Endodermal cell (in vitro differentiated cells): ENCODE data around the gene LRRC2. TPM values are rescaled to one million over a fixed set of nuclear protein-coding genes. Genes with fewer than 3 reads are reported as not detected.

Source experiments
- DNase-seq: peaks from one replicate; pipeline ENCODE4 v3.0.0-alpha.2; 2017
- H3K27ac ChIP-seq: 2 replicates; pipeline ENCODE4 v1.5.1; 2013; ENCODE audit warnings: mild to moderate bottlenecking, low read depth, low read length, moderate library complexity
- H3K27me3 ChIP-seq: 2 replicates; pipeline ENCODE4 v1.6.1; 2013; ENCODE audit warnings: mild to moderate bottlenecking, low read length, moderate library complexity; ENCODE audit not compliant: insufficient read depth, control insufficient read depth, poor library complexity, severe bottlenecking
- H3K36me3 ChIP-seq: 2 replicates; pipeline ENCODE4 v1.7.0; 2013; ENCODE audit warnings: mild to moderate bottlenecking, low read length, moderate library complexity; ENCODE audit not compliant: control insufficient read depth, insufficient read depth
- H3K4me1 ChIP-seq: one replicate; pipeline ENCODE4 v1.7.0; 2013; ENCODE audit warnings: low read length; ENCODE audit not compliant: control insufficient read depth, insufficient read depth
- H3K4me3 ChIP-seq: 2 replicates; pipeline ENCODE4 v1.5.1; 2013; ENCODE audit warnings: mild to moderate bottlenecking, low read length, moderate library complexity
- H3K9ac ChIP-seq: 2 replicates; pipeline ENCODE4 v1.6.1; 2013; ENCODE audit warnings: mild to moderate bottlenecking, low read length, moderate library complexity; ENCODE audit not compliant: poor library complexity, severe bottlenecking; ENCODE audit errors: extremely low read depth
- H3K9me3 ChIP-seq: 2 replicates; pipeline ENCODE4 v1.6.1; 2013; ENCODE audit warnings: mild to moderate bottlenecking, low read length, moderate library complexity; ENCODE audit not compliant: control insufficient read depth
- H3K27ac Mint-ChIP-seq: 2 replicates; pipeline ENCODE4 v1.8.0; 2020; ENCODE audit warnings: mixed read lengths
- H3K27me3 Mint-ChIP-seq: 2 replicates; pipeline ENCODE4 v1.8.0; 2021; ENCODE audit warnings: mild to moderate bottlenecking, mixed read lengths; ENCODE audit not compliant: insufficient read depth
- H3K36me3 Mint-ChIP-seq: 2 replicates; pipeline ENCODE4 v1.8.0; 2020; ENCODE audit warnings: low read depth, mixed read lengths
- H3K4me1 Mint-ChIP-seq: 2 replicates; pipeline ENCODE4 v1.8.0; 2020; ENCODE audit warnings: mixed read lengths
- H3K4me3 Mint-ChIP-seq: 2 replicates; pipeline ENCODE4 v1.8.0; 2020; ENCODE audit warnings: mild to moderate bottlenecking, moderate library complexity, mixed read lengths
- H3K9me3 Mint-ChIP-seq: 2 replicates; pipeline ENCODE4 v1.8.0; 2020; ENCODE audit warnings: mild to moderate bottlenecking, mixed read lengths
- CTCF ChIP-seq: fragments of 200-600 bp; sonication (generic); conservative IDR thresholded peaks from 2 replicates; pipeline ENCODE4 v1.5.0; 2021; ENCODE audit warnings: antibody characterized with exemption, mild to moderate bottlenecking
- WGBS, 2 experiments: methylation state at CpG; one replicate each; pipeline versions ENCODE4 v1.1.5 to v1.1.7; 2013; ENCODE audit warnings: missing lambda C conversion rate in 2 of 2, mixed read lengths in 1 of 2; ENCODE audit not compliant: insufficient coverage in 1 of 2, insufficient read length in 1 of 2; 5-methylcytosine and 5-hydroxymethylcytosine counted together
- total RNA-seq, 2 donors: library from RNA; stranded (reverse); fragmentation: NEBNext Ultra II Directional in 1 of 2; extraction: Animal tissue kit (Norgen Biotek cat#: 25700) in 1 of 2; gene quantifications; 2 replicates in 1 of 2; 3 replicates in 1 of 2; pipeline ENCODE4 v1.2.1, GENCODE V29; 2021

Gene LRRC2
- total RNA-seq, 2 donors from 2014 or later, result 8.9 to 10.2 TPM

DNA sequence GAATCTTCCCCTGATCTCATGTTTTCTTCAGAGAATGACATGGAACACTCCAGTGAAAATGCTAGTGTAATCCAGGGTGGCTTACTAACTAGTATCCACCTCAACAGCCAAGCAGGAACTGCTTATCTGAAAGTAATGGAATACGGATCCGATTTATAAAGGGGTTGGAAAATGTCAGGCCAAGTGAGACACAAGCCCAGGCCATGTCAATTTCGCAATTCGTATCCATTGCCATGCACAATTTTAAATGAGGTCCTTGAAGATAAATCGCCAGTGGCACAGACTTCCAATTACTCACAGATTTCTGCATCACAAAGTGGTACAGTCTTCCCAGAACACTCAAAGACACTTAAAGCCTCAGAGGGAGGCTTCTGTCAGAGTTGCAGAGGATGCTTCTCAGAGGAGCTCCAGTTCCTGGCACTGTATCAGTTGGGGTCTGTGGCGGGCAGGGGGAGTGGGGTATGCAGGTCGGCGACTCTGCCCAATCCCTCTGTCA is 29.8 kb upstream of the LRRC2 start:
- 83 to 84% methylated on average over 7 to 8 of the region's 8 CpGs for WGBS, 2 experiments
- H3K36me3 Mint-ChIP-seq, result peaks cover 7% of the 10 kb centered on the region
- no peak overlapping the region for H3K27ac ChIP-seq
- H3K36me3 ChIP-seq, result no peaks in the 10 kb centered on the region
- no peak overlapping the region for H3K9ac ChIP-seq
- DNase-seq, result peak; percentile 27
- no peak overlapping the region for H3K27ac Mint-ChIP-seq
- H3K4me3 ChIP-seq, result no peak overlapping the region
- no peaks in the 10 kb centered on the region for H3K27me3 ChIP-seq
- no peak for TF ChIP-seq CTCF
- H3K4me1 ChIP-seq, result no peaks in the 10 kb centered on the region
- no peak overlapping the region for H3K4me3 Mint-ChIP-seq
- peaks cover 17% of the 10 kb centered on the region for H3K9me3 ChIP-seq
- H3K9me3 Mint-ChIP-seq, result peaks cover 24% of the 10 kb centered on the region
- peaks cover 2% of the 10 kb centered on the region for H3K27me3 Mint-ChIP-seq
- H3K4me1 Mint-ChIP-seq, result peaks cover 16% of the 10 kb centered on the region

GRCh38 chr3:46594723-46595122 is 28.6 kb upstream of the LRRC2 start:
- Histone ChIP-seq H3K27me3 (no peaks in the 10 kb centered on the region), H3K4me1 (no peaks in the 10 kb centered on the region), H3K9ac (no peak overlapping the region), H3K9me3 (peaks cover 26% of the 10 kb centered on the region), H3K36me3 (no peaks in the 10 kb centered on the region), H3K4me3 (no peak overlapping the region), H3K27ac (no peak overlapping the region)
- WGBS, 2 experiments, result 92 to 100% methylated on average over 4 of the region's 4 CpGs
- Mint-ChIP-seq H3K27ac (no peak overlapping the region), H3K27me3 (peaks cover 2% of the 10 kb centered on the region), H3K36me3 (peaks cover 9% of the 10 kb centered on the region), H3K9me3 (peaks cover 35% of the 10 kb centered on the region), H3K4me1 (peaks cover 12% of the 10 kb centered on the region), H3K4me3 (no peak overlapping the region)
- no peak for TF ChIP-seq CTCF
- no peak for DNase-seq

GRCh38 chr3:46593979-46594378 is 27.9 kb upstream of the LRRC2 start:
- TF ChIP-seq CTCF, result no peak
- no peak for DNase-seq
- Mint-ChIP-seq H3K36me3 (peaks cover 14% of the 10 kb centered on the region), H3K27ac (no peak overlapping the region), H3K27me3 (peaks cover 6% of the 10 kb centered on the region), H3K9me3 (peaks cover 42% of the 10 kb centered on the region), H3K4me1 (peaks cover 4% of the 10 kb centered on the region), H3K4me3 (no peak overlapping the region)
- Histone ChIP-seq H3K9me3 (peaks cover 29% of the 10 kb centered on the region), H3K9ac (no peak overlapping the region), H3K4me1 (no peaks in the 10 kb centered on the region), H3K4me3 (no peak overlapping the region), H3K36me3 (no peaks in the 10 kb centered on the region), H3K27me3 (no peaks in the 10 kb centered on the region), H3K27ac (no peak overlapping the region)
